Spleen (tissue), 11 donors: ENCODE data around the gene PRIMPOL. TPM values are rescaled to one million over a fixed set of nuclear protein-coding genes. Genes with fewer than 3 reads are reported as not detected.
A peak's percentile ranks its signal among the peaks of the same experiment; 100 is the strongest.

ENCODE experiments used
- DNase-seq: peaks from one replicate; pipeline ENCODE4 v3.0.0-alpha.2; 2020
- H3K27ac ChIP-seq, 8 donors: fragments of 200-600 bp; sonication (generic) in 7 of 8; 1 replicate in 4 of 8; 2 replicates in 4 of 8; pipeline versions ENCODE4 v1.5.0 to v1.8.0; 2016 to 2021; ENCODE audit warnings: inconsistent platforms in 4 of 8, mild to moderate bottlenecking in 4 of 8, moderate library complexity in 1 of 8
- H3K27me3 ChIP-seq, 7 donors: fragments of 200-600 bp; sonication (generic) in 6 of 7; replicated peaks in 1 of 7; 1 replicate in 4 of 7; 2 replicates in 3 of 7; pipeline versions ENCODE4 v1.5.0 to v1.8.0; 2016 to 2021; ENCODE audit warnings: inconsistent platforms in 3 of 7, mild to moderate bottlenecking in 1 of 7
- H3K36me3 ChIP-seq, 6 donors: fragments of 200-600 bp; sonication (generic) in 5 of 6; 1 replicate in 4 of 6; 2 replicates in 2 of 6; pipeline versions ENCODE4 v1.5.0 to v1.8.0; 2016 to 2021; ENCODE audit warnings: inconsistent platforms in 2 of 6
- H3K4me1 ChIP-seq, 6 donors: fragments of 200-600 bp; sonication (generic) in 5 of 6; 1 replicate in 3 of 6; 2 replicates in 3 of 6; pipeline versions ENCODE4 v1.5.0 to v1.8.0; 2016 to 2021; ENCODE audit warnings: inconsistent platforms in 3 of 6
- H3K4me3 ChIP-seq, 8 donors: fragments of 200-600 bp; sonication (generic) in 7 of 8; 1 replicate in 4 of 8; 2 replicates in 4 of 8; pipeline versions ENCODE4 v1.5.0 to v1.8.0; 2016 to 2021; ENCODE audit warnings: inconsistent platforms in 4 of 8, mild to moderate bottlenecking in 4 of 8, moderate library complexity in 2 of 8
- H3K9me3 ChIP-seq, 8 donors: fragments of 200-600 bp; sonication (generic) in 7 of 8; 1 replicate in 4 of 8; 2 replicates in 4 of 8; pipeline versions ENCODE4 v1.5.0 to v1.8.0; 2016 to 2021; ENCODE audit warnings: inconsistent platforms in 4 of 8
- CTCF ChIP-seq, 11 experiments: fragments of 200-600 bp in 7 of 11; fragments of 450-650 bp in 4 of 11; sonication (generic) in 4 of 11; IDR thresholded peaks in 8 of 11; conservative IDR thresholded peaks in 3 of 11; 1 replicate in 7 of 11; 2 replicates in 4 of 11; pipeline versions ENCODE4 v1.4.0 to v1.8.0; 2016 to 2021; ENCODE audit warnings: antibody characterized with exemption in 11 of 11, inconsistent platforms in 4 of 11, mild to moderate bottlenecking in 1 of 11
- POLR2A ChIP-seq, 3 donors: fragments of 450-650 bp; IDR thresholded peaks; one replicate each; pipeline ENCODE4 v1.5.1; 2017; ENCODE audit warnings: antibody characterized with exemption in 3 of 3, mild to moderate bottlenecking in 1 of 3
- POLR2AphosphoS5 ChIP-seq, 3 donors: sonication (generic); formaldehyde crosslinking; IDR thresholded peaks; one replicate each; pipeline ENCODE4 v1.5.1; 2017; ENCODE audit warnings: antibody characterized with exemption in 3 of 3
- WGBS, 5 donors: extraction: QIAGEN DNeasy Blood & Tissue Kit in 3 of 5; methylation state at CpG; one replicate each; pipeline versions ENCODE4 v1.1.5 to v1.1.7; 2013 to 2018; 5-methylcytosine and 5-hydroxymethylcytosine counted together
- intact Hi-C: fragments of 100-400 bp; cut with DNase I; formaldehyde crosslinking; loops from one replicate; pipeline ENCODE4 v1.15.0; 2023; ENCODE audit warnings: low total_unique reads
- polyA plus RNA-seq, 3 donors: library from polyadenylated mRNA; stranded (reverse); fragments of 200-250 nt; gene quantifications; one replicate each; pipeline ENCODE4 v1.2.1, GENCODE V29; 2013
- total RNA-seq, 7 donors: library from RNA; depleted of rRNA in 3 of 7; stranded (reverse); fragments of >200 nt in 3 of 7; fragmentation: NEBNext Ultra II Directional in 4 of 7; extraction: Animal tissue kit (Norgen Biotek cat#: 25700) in 4 of 7; gene quantifications; one replicate each; pipeline versions ENCODE4 v1.1.0 to v1.2.1, GENCODE V29; 2016 to 2021
- donor health status: healthy with polysubstance abuse.
- donor health status: DM: no; HTN: no; CAD: no; lungs with moderate emphysema.
- donor health status: DM: no; HTN: no; CAD: no.
- donor health status: Bipolar disorder and iron deficiency.
- donor health status: healthy.
- donor health status: DM: no; HTN: no; CAD: no.
- donor health status: DM: yes; HTN: yes; CAD: no.

The PRIMPOL gene
- total and polyA plus RNA-seq, 10 donors = 17.0 to 46.7 (median 25.8) TPM

GRCh38 chr4:184668096-184668495 lies 18.6 kb downstream of the PRIMPOL start:
- H3K36me3 ChIP-seq = peaks cover 0 to 87% (median 24%) of the 10 kb centered on the region in 6 donors
- intact Hi-C loops = no loop called here
- no peak for DNase-seq
- H3K27me3 ChIP-seq = no peaks in the 10 kb centered on the region
- 91 to 96% (median 93%) methylated on average over 9 of the region's 9 CpGs for WGBS, 5 donors
- TF ChIP-seq POLR2AphosphoS5 (IDR thresholded peaks at IDR 0.05) (peak in 2 of 3 donors; percentile 10 to 13), POLR2A (IDR thresholded peaks at IDR 0.05) (no peak)
- no peaks in the 10 kb centered on the region for H3K9me3 ChIP-seq
- peak overlapping the region in 7 of 8 donors; percentile 48 to 86 (median 71) for H3K27ac ChIP-seq
- peak overlapping the region in 1 of 8 donors; percentile 46 for H3K4me3 ChIP-seq
- H3K4me1 ChIP-seq = peaks cover 4 to 35% (median 16%) of the 10 kb centered on the region in 6 donors

DNA sequence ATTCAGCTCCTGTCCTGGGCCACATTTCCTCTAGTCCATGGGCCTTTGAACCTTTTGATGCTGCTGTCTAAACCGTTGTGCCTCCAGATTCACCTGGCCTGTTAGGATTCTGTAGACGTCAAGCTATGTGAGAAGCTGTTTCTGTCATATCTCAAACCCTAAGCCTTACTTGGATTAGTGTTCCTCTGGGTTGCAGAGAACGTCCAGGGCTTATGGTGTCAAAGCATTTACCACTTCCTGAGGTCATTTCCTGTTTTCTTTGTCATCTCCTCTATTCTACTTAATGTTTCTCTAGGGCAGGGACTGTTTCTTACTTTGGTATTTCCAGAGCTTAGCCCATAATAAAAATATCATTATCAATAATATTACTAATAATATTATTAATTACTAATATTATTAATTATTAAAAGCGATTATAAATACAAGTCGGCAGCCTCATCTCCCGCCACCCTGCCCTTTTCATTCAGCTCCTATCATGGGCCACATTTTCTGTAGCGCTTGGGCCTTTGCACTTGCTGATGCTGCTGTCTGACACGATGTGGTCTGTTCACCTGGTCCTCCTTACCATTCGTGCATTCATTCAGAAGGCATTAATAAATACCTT lies 19.1 kb downstream of the PRIMPOL start:
- DNase-seq = no peak
- Histone ChIP-seq H3K27me3 (no peaks in the 10 kb centered on the region), H3K27ac (peak overlapping the region in 7 of 8 donors; percentile 48 to 86 (median 71)), H3K4me1 (peaks cover 4 to 35% (median 16%) of the 10 kb centered on the region in 6 donors), H3K4me3 (peak overlapping the region in 1 of 8 donors; percentile 46), H3K36me3 (peaks cover 0 to 87% (median 25%) of the 10 kb centered on the region in 6 donors), H3K9me3 (no peaks in the 10 kb centered on the region)
- intact Hi-C loops = no loop called here
- 69 to 79% (median 73%) methylated on average over 9 of the region's 9 CpGs for WGBS, 5 donors
- no peak for TF ChIP-seq POLR2A (IDR thresholded peaks at IDR 0.05)
- peak in 2 of 3 donors; percentile 2 to 45 for TF ChIP-seq POLR2AphosphoS5 (IDR thresholded peaks at IDR 0.05)
- TF ChIP-seq CTCF (IDR thresholded peaks at IDR 0.05 in 8 of 11, conservative IDR thresholded peaks at IDR 0.05 in 3 of 11) = no peak

GRCh38 chr4:184669251-184669650 lies 19.7 kb downstream of the PRIMPOL start:
- no peak for TF ChIP-seq CTCF (IDR thresholded peaks at IDR 0.05 in 8 of 11, conservative IDR thresholded peaks at IDR 0.05 in 3 of 11)
- TF ChIP-seq POLR2A (IDR thresholded peaks at IDR 0.05) = no peak
- no peak for TF ChIP-seq POLR2AphosphoS5 (IDR thresholded peaks at IDR 0.05)
- no peak for DNase-seq
- H3K27ac ChIP-seq = peak overlapping the region in 6 of 8 donors; percentile 31 to 86 (median 77)
- WGBS, 5 donors = 92 to 95% (median 94%) methylated on average over 7 of the region's 7 CpGs
- H3K27me3 ChIP-seq = no peaks in the 10 kb centered on the region
- peaks cover 4 to 35% (median 16%) of the 10 kb centered on the region in 6 donors for H3K4me1 ChIP-seq
- intact Hi-C loops = no loop called here
- H3K9me3 ChIP-seq = no peaks in the 10 kb centered on the region
- H3K36me3 ChIP-seq = peaks cover 0 to 89% (median 28%) of the 10 kb centered on the region in 6 donors
- peak overlapping the region in 1 of 8 donors; percentile 22 for H3K4me3 ChIP-seq

- Histone ChIP-seq H3K36me3 (peaks cover 0 to 88% (median 28%) of the 10 kb centered on the region in 6 donors), H3K9me3 (no peaks in the 10 kb centered on the region), H3K27ac (no peak overlapping the region), H3K4me1 (peaks cover 4 to 35% (median 16%) of the 10 kb centered on the region in 6 donors), H3K4me3 (no peak overlapping the region), H3K27me3 (no peaks in the 10 kb centered on the region)
- WGBS, 5 donors = 95 to 97% (median 97%) methylated on average over 9 of the region's 9 CpGs
- intact Hi-C loops = no loop called here
- TF ChIP-seq CTCF (IDR thresholded peaks at IDR 0.05 in 8 of 11, conservative IDR thresholded peaks at IDR 0.05 in 3 of 11) (no peak), POLR2A (IDR thresholded peaks at IDR 0.05) (no peak), POLR2AphosphoS5 (IDR thresholded peaks at IDR 0.05) (no peak)
- no peak for DNase-seq
Measured at GRCh38 chr4:184671101-184671500, 21.6 kb downstream of the PRIMPOL start.
